Jurkat, Clone E6-1 (cell line): ENCODE results near the gene DEDD.
"Not testable (repeated sequence)": the region's sequence is repeated elsewhere in the genome, so short reads cannot be mapped to it uniquely, and the experiment has no call there.

Source experiments
- DNase-seq: peaks from one replicate; pipeline ENCODE4 v3.0.0-alpha.2; 2011; ENCODE audit warnings: low read depth, low spot score
- H3K4me3 ChIP-seq: 2 replicates; pipeline ENCODE4 v1.5.1; 2011; ENCODE audit warnings: mild to moderate bottlenecking, low read length, control low read depth, moderate library complexity

The DEDD gene

GRCh38 chr1:161131523-161132409 lies 701 bp downstream of the DEDD start:
- DNase-seq, result no peak

DNA sequence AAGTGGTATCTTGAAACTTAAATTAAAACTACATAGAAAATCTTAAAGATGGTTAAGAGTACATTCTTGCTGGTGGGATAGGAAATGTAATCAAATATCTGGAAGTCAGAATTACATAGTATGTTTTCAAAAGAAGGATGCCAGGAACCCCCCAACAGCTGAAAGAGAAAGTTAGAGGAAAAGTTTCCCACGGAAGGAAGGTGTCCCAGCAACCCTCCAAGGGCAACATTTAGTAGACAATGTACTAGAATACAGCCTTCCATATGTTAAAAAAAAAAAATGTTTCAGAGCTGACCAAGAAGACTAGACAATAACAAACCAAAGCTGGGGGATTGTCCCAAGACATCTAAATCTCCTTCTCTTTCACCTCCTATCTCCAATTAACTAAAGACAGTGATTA lies 2.2 kb downstream of the DEDD start:
- H3K4me3 ChIP-seq, result no peak overlapping the region
- DNase-seq, result no peak

More at GRCh38 chr1:161131523-161132409, 701 bp downstream of the DEDD start:
- peak overlapping the region; percentile 71 for H3K4me3 ChIP-seq

- no peak for DNase-seq
These were observed 3.7 kb downstream of the DEDD start for GRCh38 chr1:161128591-161129420.

DNA sequence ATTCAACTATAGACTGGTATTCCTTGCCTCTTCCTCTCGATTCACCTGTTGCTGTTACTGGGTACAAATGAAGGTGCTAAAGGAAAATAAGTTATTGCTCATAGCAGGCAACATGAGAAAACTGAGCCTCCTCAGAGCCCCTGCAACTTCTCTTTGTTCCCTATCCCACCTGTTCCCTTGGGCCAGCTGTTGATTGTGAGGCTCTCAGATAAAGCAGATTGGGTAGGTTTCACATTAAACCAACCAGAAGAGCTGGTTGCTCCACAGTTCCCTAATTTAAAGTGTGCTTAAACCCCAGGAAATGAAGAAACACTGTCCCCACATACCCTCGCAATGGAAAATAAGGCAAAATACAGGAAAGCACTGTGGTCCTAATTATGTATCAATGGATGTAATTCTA lies 4.8 kb downstream of the DEDD start:
- no peak overlapping the region for H3K4me3 ChIP-seq
- no peak for DNase-seq

More at GRCh38 chr1:161128591-161129420, 3.7 kb downstream of the DEDD start:
- H3K4me3 ChIP-seq, result no peak overlapping the region

DNA sequence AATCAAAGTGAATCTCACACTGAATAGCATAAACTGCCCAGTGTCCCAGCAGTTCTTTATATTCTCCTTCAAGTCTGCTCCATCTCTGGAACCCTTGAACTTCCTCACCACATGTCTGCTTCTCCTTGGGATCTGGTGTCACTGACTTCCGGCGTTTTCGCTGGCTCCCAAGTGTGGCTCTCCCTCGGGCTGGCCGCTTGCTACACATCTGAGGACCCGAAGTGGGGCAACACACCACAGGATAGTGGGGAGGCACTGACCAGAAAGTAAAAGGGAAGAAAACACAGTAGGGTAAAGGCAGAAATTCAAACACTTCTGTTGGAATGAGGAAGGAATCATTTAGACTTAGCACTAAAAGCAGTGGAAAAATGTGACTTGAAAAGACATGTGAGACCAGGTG lies 9.5 kb downstream of the DEDD start:
- no peak overlapping the region for H3K4me3 ChIP-seq
- no peak for DNase-seq

DNA sequence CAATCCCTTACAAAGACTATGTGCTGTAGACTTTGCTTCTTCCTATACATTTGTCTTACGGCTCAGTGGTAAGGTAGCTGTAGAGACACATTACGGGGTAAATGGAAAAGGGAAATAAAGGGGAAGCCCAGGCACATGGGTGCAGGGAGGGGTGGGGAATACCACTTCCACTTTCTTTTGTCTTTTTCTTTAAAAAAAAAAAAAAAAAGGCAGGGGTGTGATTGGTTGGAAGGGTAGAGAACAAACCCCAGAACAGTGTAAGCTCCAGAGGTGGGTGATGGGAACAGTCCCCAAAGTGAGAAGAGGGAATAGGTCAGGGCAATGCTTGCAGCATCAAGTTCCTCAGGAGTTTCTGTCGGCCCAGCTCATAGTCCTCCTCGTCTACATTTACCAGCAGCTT lies 10.6 kb downstream of the DEDD start:
- DNase-seq, result no peak
- no peak overlapping the region for H3K4me3 ChIP-seq

DNA sequence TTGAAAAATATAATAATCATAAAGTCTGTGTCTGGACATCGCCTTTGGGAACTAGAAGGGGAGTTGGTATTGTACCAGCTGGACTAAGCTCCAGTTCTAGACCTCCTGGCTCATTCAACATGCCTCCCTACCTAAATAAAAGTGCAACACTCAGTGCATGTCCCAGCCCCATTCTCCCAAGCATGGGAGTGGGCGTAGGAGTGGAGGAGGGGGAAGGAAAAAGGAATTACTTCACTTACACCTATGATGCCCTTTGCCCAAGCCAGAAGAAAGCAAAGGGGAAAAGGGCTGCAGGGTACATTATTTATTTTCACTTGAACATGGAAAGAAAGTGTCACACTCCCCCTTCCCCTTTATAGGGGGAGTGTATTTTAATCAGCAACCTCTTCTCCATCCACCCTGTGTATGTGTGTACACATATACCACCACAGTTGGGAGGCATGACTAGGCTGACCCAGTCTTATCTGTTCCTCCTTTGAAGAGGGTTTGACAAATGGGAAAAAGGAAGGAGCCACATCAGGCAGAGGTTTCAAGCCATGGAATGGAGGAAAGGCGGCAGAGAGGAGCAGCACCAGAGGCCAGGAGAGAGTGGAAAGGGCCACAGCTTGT lies 11.3 kb downstream of the DEDD start:
- no peak overlapping the region for H3K4me3 ChIP-seq
- no peak for DNase-seq

DNA sequence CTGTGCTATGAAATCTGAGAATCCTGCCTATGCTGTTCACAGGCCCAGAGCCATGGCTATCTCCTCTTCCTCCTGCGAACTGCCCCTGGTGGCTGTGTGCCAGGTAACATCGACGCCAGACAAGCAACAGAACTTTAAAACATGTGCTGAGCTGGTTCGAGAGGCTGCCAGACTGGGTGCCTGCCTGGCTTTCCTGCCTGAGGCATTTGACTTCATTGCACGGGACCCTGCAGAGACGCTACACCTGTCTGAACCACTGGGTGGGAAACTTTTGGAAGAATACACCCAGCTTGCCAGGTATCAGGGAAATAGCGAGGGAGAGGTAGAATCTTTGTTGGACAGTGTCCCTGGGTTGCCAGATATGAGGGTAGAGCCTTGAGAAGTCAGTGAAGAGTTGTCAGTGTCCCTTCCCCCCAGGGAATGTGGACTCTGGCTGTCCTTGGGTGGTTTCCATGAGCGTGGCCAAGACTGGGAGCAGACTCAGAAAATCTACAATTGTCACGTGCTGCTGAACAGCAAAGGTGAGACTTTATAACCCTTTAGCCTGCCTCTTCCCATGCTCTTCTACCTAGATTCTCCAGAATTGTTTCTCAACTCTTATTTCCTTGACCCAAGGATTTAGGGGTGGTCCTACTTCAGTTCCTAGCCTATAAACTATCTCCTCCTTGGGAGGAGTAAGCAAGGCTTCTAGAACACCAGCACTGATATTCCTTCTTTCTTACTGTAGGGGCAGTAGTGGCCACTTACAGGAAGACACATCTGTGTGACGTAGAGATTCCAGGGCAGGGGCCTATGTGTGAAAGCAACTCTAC lies 13.2 kb downstream of the DEDD start:
- H3K4me3 ChIP-seq, result peak overlapping the region; percentile 100

DNA sequence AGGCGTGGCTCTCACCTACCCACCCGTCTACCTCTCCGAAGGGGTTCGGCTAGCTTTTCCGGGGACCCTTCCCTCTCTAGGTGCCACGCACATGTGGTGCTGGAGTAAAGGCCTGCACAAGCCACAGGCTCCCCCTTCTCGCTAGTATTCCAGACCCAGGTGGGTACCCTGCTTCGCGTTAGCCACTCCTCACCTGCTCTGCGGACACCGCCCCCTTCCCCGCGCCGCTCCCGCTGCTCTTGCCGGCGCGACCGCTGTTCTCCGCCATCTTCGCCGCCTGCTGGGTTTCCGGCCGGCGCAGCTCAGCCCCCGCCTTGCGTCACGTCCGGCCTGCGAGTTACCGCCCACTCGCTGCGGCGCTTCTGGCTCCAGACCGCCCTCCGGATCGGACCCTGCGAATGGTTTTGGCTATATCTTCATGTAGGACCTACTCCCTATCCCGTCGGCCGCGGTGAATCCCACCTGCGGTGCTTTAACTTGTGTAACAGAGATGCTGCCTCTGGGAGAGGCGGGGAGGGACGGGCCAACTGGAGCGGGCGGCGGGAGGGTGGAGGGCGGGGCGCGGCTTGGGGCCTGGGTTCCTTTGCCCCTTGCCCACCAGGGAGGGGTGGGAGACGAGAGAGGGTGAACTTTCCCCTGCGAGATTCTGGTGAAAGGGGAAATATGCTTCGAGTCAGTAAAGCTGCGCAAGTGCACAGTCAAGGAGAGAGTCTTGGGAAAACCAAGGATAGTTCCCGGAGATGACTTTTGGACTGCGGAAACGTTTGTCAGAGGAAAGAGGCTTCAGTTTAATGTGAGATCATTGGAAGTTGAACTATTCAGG lies 14.5 kb downstream of the DEDD start, which contains the start of the genes NIT1 and PFDN2:
NIT1 (plus strand) TSS at position 347 of the 823 bp plus-strand sequence; CDS start at position 419, 72 bp downstream.
PFDN2 (minus strand) TSS at position 279 of the 823 bp plus-strand sequence; CDS start at position 268, 11 bp downstream.
- peak within 1 kb of the TSS; percentile 100 for H3K4me3 ChIP-seq

More for the DNA sequence above, 13.2 kb downstream of the DEDD start:
- DNase-seq, result peak; percentile 58

GRCh38 chr1:161115961-161116360 lies 16.5 kb downstream of the DEDD start:
- not testable (repeated sequence) for H3K4me3 ChIP-seq, DNase-seq

More for the DNA sequence above, 14.5 kb downstream of the DEDD start, which contains the start of the genes NIT1 and PFDN2:
- DNase-seq, result peak; percentile 60

DNA sequence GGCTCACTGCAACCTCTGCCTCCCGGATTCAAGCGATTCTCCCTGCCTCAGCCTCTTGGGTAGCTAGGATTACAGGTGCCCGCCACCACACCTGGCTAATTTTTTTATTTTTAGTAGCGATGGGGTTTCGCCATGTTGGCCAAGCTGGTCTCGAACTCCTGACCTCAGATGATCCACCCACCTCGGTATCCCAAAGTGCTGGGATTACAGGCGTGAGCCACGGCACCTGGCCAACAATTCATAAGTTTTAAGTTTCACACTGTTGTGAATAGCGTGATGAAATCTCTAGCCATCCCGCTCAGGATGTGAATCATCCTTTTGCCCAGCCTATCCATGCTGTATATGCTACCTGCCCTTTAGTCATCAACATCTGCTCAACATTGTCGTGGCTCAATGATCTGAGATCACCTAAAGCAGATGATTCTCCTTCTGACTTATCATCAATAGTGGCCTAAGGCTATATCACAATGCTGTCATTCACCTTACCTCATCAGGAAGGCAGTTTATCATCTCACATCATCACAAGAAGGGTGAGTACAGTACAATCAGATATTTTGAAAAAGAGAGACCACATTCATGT lies 17.2 kb downstream of the DEDD start:
- no peak overlapping the region for H3K4me3 ChIP-seq

DNA sequence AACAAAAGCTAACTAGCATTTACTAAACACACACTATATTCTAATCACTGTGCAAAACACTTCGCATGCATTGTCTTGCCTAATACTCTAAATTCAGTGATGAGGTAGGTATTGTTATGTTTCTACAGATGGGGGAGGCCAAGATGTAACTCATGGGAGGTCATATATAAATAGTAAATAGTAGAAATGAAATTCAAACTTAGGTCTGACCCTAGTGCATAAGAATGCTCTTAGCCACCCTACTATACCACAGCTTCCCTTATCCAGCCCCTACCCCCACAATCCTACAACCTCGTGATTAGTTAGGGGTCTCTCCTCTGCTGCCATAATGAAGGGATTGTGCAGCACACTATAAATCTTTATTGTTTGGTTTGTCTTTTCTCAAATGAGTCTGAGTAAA lies 17.9 kb downstream of the DEDD start:
- no peak for DNase-seq

More for the DNA sequence above, 17.2 kb downstream of the DEDD start:
- DNase-seq, result no peak

GRCh38 chr1:161113915-161114314 lies 18.6 kb downstream of the DEDD start:
- no peak overlapping the region for H3K4me3 ChIP-seq

More for the DNA sequence above, 17.9 kb downstream of the DEDD start:
- no peak overlapping the region for H3K4me3 ChIP-seq

GRCh38 chr1:161111527-161111926 lies 20.9 kb downstream of the DEDD start:
- H3K4me3 ChIP-seq, result no peak overlapping the region
- DNase-seq, result no peak

More at GRCh38 chr1:161113915-161114314, 18.6 kb downstream of the DEDD start:
- DNase-seq, result no peak

DNA sequence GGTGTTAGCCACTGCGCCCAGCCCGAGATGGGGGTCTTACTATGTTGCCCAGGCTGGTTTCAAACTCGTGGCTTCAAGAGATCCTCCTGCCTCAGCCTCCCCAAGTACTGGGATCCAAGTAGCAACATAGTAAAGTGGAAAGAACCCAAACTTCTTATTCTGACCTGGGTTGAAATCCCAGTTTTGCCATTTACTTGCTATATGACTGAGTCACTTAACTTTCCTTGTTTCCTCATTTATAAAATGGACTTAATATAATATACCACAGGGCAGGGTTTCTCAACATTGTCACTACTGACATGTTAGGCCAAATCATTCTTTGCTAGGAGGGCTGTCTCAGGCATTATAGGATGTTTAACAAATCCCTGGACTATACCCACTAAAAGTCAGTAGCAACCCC lies 21.4 kb downstream of the DEDD start:
- no peak for DNase-seq
- H3K4me3 ChIP-seq, result no peak overlapping the region

- H3K4me3 ChIP-seq, result no peak overlapping the region
- DNase-seq, result no peak
These were observed 26.0 kb downstream of the DEDD start for GRCh38 chr1:161106431-161106830.

DNA sequence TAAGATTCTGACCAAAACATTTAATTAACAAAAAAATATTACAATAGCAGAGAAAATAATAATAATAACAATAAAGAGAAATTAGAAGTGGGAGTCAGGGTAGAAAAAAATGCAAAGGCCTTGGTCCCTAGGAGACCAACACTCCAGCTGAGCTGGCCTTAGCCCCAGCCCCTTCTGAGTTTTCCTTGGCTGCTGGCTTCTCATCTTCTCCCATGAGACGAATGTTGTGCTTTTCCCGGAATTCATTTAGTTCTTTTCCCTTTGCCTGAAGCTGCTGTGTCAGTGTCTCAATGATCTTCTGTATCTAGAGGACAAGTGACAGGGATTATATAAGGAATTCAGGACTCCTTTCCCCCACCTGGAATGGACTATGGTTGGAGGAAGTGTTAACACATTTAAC lies 31.9 kb downstream of the DEDD start:
- H3K4me3 ChIP-seq, result no peak overlapping the region
- DNase-seq, result no peak
